IgD-negative memory B cell (primary cell): Measurements from ENCODE around the gene TRIM56. TPM values are rescaled to one million over a fixed set of nuclear protein-coding genes. Genes with fewer than 3 reads are reported as not detected.

Experiments used
- polyA plus RNA-seq: library from polyadenylated mRNA; unstranded; fragments of 300-500 nt; fragmentation: Illumina TruSeq; gene quantifications from one replicate; pipeline ENCODE4 v1.2.3, GENCODE V29; 2021

The TRIM56 gene
- polyA plus RNA-seq, 1 donor from 2014 or later = 15.0 TPM

Other genes with a start within 250 kb of the TRIM56 start
- 11.4 TPM for gene SLC12A9, start 232.8 kb upstream of the TRIM56 start, polyA plus RNA-seq
- gene TRIP6, start 218.1 kb upstream of the TRIM56 start, polyA plus RNA-seq = 4.6 TPM
- gene SRRT, start 210.4 kb upstream of the TRIM56 start, polyA plus RNA-seq = 79.7 TPM
- gene UFSP1, start 195.8 kb upstream of the TRIM56 start, polyA plus RNA-seq = 2.5 TPM
- gene ACHE, start 189.6 kb upstream of the TRIM56 start, polyA plus RNA-seq = not detected
- not detected for gene MUC3A, start 135.9 kb upstream of the TRIM56 start, polyA plus RNA-seq
- not detected for gene MUC12, start 115.9 kb upstream of the TRIM56 start, polyA plus RNA-seq
- not detected for gene MUC17, start 65.4 kb upstream of the TRIM56 start, polyA plus RNA-seq
- gene SERPINE1, start 41.6 kb downstream of the TRIM56 start, polyA plus RNA-seq = not detected
- gene AP1S1, start 69.0 kb downstream of the TRIM56 start, polyA plus RNA-seq = 8.3 TPM
- not detected for gene VGF, start 80.1 kb downstream of the TRIM56 start, polyA plus RNA-seq
- not detected for gene NAT16, start 94.8 kb downstream of the TRIM56 start, polyA plus RNA-seq
- not detected for gene MOGAT3, start 115.6 kb downstream of the TRIM56 start, polyA plus RNA-seq
- 16.8 TPM for gene PLOD3, start 132.1 kb downstream of the TRIM56 start, polyA plus RNA-seq
- gene ZNHIT1, start 132.7 kb downstream of the TRIM56 start, polyA plus RNA-seq = 54.4 TPM
- 2.2 TPM for gene CLDN15, start 152.3 kb downstream of the TRIM56 start, polyA plus RNA-seq
- gene FIS1, start 159.6 kb downstream of the TRIM56 start, polyA plus RNA-seq = 172 TPM
- gene IFT22, start 236.3 kb downstream of the TRIM56 start, polyA plus RNA-seq = 5.3 TPM